Activated naive CD8-positive, alpha-beta T cell treated with anti-CD3 and anti-CD28 coated beads, Interleukin-2, amount 50 U/mL, for 24 hours (primary cell): ENCODE results near the gene ANO2.

Experiments used
- ATAC-seq: fragments of 150-1000 bp; cut with Tn5 transposase; one replicate; pipeline ENCODE4 v1.10.0; 2021
- DNase-seq: peaks from one replicate; pipeline ENCODE4 v3.0.0; 2021
- H3K27ac Mint-ChIP-seq: one replicate; pipeline ENCODE4 v1.8.0; 2021; ENCODE audit warnings: mild to moderate bottlenecking, mixed read lengths
- H3K27me3 Mint-ChIP-seq: one replicate; pipeline ENCODE4 v1.8.0; 2021; ENCODE audit warnings: mixed read lengths
- H3K36me3 Mint-ChIP-seq: one replicate; pipeline ENCODE4 v1.8.0; 2021; ENCODE audit warnings: low read depth, mixed read lengths
- H3K4me1 Mint-ChIP-seq: one replicate; pipeline ENCODE4 v1.8.0; 2021; ENCODE audit warnings: mixed read lengths
- H3K4me3 Mint-ChIP-seq: one replicate; pipeline ENCODE4 v1.8.0; 2021; ENCODE audit warnings: mild to moderate bottlenecking, moderate library complexity, mixed read lengths
- H3K9me3 Mint-ChIP-seq: one replicate; pipeline ENCODE4 v1.8.0; 2021; ENCODE audit warnings: mixed read lengths

Gene ANO2

GRCh38 chr12:5518584-5519365 is 426.3 kb downstream of the ANO2 start:
- Mint-ChIP-seq H3K4me1 (no peaks in the 10 kb centered on the region), H3K27me3 (no peaks in the 10 kb centered on the region), H3K36me3 (no peaks in the 10 kb centered on the region), H3K27ac (no peak overlapping the region), H3K4me3 (no peak overlapping the region), H3K9me3 (no peaks in the 10 kb centered on the region)
- DNase-seq (no peak), ATAC-seq (no peak)

- H3K9me3 Mint-ChIP-seq = no peaks in the 10 kb centered on the region
- no peak for ATAC-seq
- no peaks in the 10 kb centered on the region for H3K27me3 Mint-ChIP-seq
- H3K27ac Mint-ChIP-seq = no peak overlapping the region
- H3K4me3 Mint-ChIP-seq = no peak overlapping the region
- DNase-seq = no peak
- H3K36me3 Mint-ChIP-seq = no peaks in the 10 kb centered on the region
- H3K4me1 Mint-ChIP-seq = no peaks in the 10 kb centered on the region
These were observed 428.5 kb downstream of the ANO2 start for GRCh38 chr12:5516371-5517241.

GRCh38 chr12:5515458-5515857 is 429.6 kb downstream of the ANO2 start:
- DNase-seq (no peak), ATAC-seq (no peak)
- Mint-ChIP-seq H3K9me3 (no peaks in the 10 kb centered on the region), H3K36me3 (no peaks in the 10 kb centered on the region), H3K27ac (no peak overlapping the region), H3K4me3 (no peak overlapping the region), H3K4me1 (no peaks in the 10 kb centered on the region), H3K27me3 (peaks cover 5% of the 10 kb centered on the region)

GRCh38 chr12:5514545-5514944 is 430.5 kb downstream of the ANO2 start:
- Mint-ChIP-seq H3K4me1 (no peaks in the 10 kb centered on the region), H3K36me3 (no peaks in the 10 kb centered on the region), H3K9me3 (no peaks in the 10 kb centered on the region), H3K27ac (no peak overlapping the region), H3K4me3 (no peak overlapping the region), H3K27me3 (peaks cover 5% of the 10 kb centered on the region)
- DNase-seq (no peak), ATAC-seq (no peak)

GRCh38 chr12:5514016-5514415 is 431.0 kb downstream of the ANO2 start:
- Mint-ChIP-seq H3K9me3 (no peaks in the 10 kb centered on the region), H3K4me3 (no peak overlapping the region), H3K36me3 (no peaks in the 10 kb centered on the region), H3K27me3 (peaks cover 5% of the 10 kb centered on the region), H3K4me1 (no peaks in the 10 kb centered on the region), H3K27ac (no peak overlapping the region)
- no peak for DNase-seq
- ATAC-seq = no peak

GRCh38 chr12:5513406-5513805 is 431.7 kb downstream of the ANO2 start:
- Mint-ChIP-seq H3K36me3 (no peaks in the 10 kb centered on the region), H3K4me1 (no peaks in the 10 kb centered on the region), H3K27me3 (peaks cover 5% of the 10 kb centered on the region), H3K27ac (no peak overlapping the region), H3K9me3 (no peaks in the 10 kb centered on the region), H3K4me3 (no peak overlapping the region)
- ATAC-seq = no peak
- DNase-seq = no peak
